ENCODE measurements around the gene CAMSAP1.

GRCh38 chr9:135891027-135891631 lies 16.2 kb downstream of the CAMSAP1 start:
- TF ChIP-seq EZH2 (IDR thresholded peaks at IDR 0.05; ENCODE audit: borderline replicate concordance, low read length): no peak
- TF ChIP-seq CTCF (IDR thresholded peaks at IDR 0.05; ENCODE audit: low read length): no peak
